Measurements from ENCODE around the gene TMEM132C.

Gene TMEM132C

DNA sequence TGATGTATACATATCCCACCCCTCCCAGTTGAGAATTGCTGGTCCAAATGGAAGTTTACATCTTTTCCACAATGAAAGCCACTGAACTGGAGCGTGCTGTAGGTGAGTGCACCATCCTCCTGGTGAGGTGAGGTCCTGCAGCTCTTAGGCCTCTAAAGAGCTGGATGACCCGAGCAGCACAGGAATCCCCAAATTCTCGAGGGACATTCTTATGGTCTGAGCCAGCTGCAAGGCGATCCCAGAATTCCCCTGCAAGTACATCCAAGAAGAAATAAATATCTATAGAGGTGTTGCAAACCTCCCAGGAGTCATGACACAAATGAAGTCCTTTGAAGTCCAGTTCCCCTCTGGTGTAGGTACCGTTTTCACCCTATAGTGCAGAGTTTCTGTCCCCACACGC, 24.0 kb downstream of the TMEM132C start:
- H3K9me3 ChIP-seq (ENCODE audit: insufficient read depth, low read length): no peaks in the 10 kb centered on the region
- no peak overlapping the region for H3K27ac ChIP-seq (ENCODE audit: low read depth, low read length)
- TF ChIP-seq, protein P1, sequence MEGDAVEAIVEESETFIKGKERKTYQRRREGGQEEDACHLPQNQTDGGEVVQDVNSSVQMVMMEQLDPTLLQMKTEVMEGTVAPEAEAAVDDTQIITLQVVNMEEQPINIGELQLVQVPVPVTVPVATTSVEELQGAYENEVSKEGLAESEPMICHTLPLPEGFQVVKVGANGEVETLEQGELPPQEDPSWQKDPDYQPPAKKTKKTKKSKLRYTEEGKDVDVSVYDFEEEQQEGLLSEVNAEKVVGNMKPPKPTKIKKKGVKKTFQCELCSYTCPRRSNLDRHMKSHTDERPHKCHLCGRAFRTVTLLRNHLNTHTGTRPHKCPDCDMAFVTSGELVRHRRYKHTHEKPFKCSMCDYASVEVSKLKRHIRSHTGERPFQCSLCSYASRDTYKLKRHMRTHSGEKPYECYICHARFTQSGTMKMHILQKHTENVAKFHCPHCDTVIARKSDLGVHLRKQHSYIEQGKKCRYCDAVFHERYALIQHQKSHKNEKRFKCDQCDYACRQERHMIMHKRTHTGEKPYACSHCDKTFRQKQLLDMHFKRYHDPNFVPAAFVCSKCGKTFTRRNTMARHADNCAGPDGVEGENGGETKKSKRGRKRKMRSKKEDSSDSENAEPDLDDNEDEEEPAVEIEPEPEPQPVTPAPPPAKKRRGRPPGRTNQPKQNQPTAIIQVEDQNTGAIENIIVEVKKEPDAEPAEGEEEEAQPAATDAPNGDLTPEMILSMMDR (IDR thresholded peaks at IDR 0.05; ENCODE audit: insufficient read depth, low read length, poor library complexity, severe bottlenecking): no peak
- no peak for TF ChIP-seq EZH2phosphoT487 (conservative IDR thresholded peaks at IDR 0.05; ENCODE audit: low read length)
- H3K79me2 ChIP-seq (ENCODE audit: insufficient read depth, low read length): no peaks in the 10 kb centered on the region
- no peak overlapping the region for H3K4me2 ChIP-seq (ENCODE audit: low read depth, low read length, poor library complexity, severe bottlenecking)
- no peak overlapping the region for H3K4me3 ChIP-seq (ENCODE audit: insufficient read depth, low read length, poor library complexity, severe bottlenecking)
- H3K36me3 ChIP-seq (ENCODE audit: low read length): no peaks in the 10 kb centered on the region
- no peak overlapping the region for H2AFZ ChIP-seq (ENCODE audit: low read depth, low read length, severe bottlenecking)
- H4K20me1 ChIP-seq (ENCODE audit: low read depth, low read length): no peaks in the 10 kb centered on the region
- H3F3A ChIP-seq (ENCODE audit: insufficient read depth): no peaks in the 10 kb centered on the region
- no peak overlapping the region for H3K9ac ChIP-seq (ENCODE audit: low read length)
- H3K27me3 ChIP-seq (ENCODE audit: low read length): no peaks in the 10 kb centered on the region
- H3K9me2 ChIP-seq (replicated peaks; ENCODE audit: insufficient read depth, low read length): no peaks in the 10 kb centered on the region

DNA sequence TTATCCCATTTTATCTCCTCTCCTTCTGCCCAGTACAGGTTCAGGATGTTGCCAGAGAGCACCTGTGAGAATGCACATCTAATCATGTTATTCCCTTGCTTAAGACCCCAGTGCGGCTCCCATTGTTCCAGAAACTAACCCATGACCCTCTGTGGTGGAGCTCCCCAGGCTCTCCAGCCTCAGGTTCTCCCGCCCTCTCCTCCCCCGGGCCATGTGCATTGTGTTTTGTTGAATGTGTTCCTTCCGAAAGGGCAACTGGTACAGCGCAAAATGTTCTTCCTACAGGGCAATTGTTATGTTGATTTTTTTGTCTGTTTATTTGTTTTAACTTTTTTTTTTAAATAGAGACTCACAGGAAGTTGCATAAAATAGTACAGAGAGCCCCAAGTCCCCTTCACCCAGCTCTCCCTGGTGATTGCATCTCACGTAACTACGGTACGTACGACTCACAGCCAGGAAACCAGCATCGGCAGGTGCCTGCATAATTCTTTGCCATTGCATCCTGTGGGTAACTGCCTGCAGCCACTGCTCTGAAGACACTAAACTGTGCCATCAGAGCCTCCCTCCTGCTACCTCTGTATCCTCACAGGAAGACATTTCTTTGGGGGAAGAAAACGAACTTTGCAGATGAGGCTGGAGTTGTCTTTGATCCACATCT, 31.2 kb downstream of the TMEM132C start:
- no peak overlapping the region for H3K4me2 ChIP-seq (ENCODE audit: low read depth, low read length, poor library complexity, severe bottlenecking)

DNA sequence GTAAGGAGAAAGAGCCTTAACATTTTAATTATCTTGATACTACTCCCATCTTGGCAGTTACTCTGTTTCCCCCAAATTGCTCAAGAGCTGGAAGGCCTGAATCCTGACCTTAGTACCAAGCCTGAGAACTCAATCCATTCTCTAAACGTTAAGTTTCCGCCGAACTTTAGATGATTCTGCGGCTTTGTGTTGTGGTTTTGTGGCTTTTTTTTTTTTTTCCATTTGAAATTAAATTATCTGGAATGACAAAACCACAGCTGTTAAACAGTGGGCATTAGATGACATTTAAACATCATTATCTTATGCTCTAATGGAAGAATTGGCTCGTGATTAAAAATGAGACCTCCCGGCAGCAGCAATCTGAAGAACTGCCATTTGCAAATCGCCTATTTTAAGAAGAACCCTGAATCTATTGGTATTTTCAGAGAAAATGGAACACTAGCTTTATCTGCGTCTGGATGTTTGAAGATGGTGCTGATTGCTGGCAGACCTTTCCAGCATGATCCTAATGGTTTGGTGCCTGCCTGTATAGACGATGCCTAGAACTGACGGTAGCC, 38.4 kb downstream of the TMEM132C start:
- H3K36me3 ChIP-seq (ENCODE audit: low read length): no peaks in the 10 kb centered on the region
- H3K9me3 ChIP-seq (ENCODE audit: insufficient read depth, low read length): no peaks in the 10 kb centered on the region
- H3K4me3 ChIP-seq (ENCODE audit: insufficient read depth, low read length, poor library complexity, severe bottlenecking): no peak overlapping the region
- TF ChIP-seq, protein P1 (IDR thresholded peaks at IDR 0.05; ENCODE audit: insufficient read depth, low read length, poor library complexity, severe bottlenecking): no peak
- TF ChIP-seq EZH2phosphoT487 (conservative IDR thresholded peaks at IDR 0.05; ENCODE audit: low read length): no peak
- H4K20me1 ChIP-seq (ENCODE audit: low read depth, low read length): no peaks in the 10 kb centered on the region
- no peak overlapping the region for H2AFZ ChIP-seq (ENCODE audit: low read depth, low read length, severe bottlenecking)
- no peak overlapping the region for H3K4me2 ChIP-seq (ENCODE audit: low read depth, low read length, poor library complexity, severe bottlenecking)
- no peaks in the 10 kb centered on the region for H3K79me2 ChIP-seq (ENCODE audit: insufficient read depth, low read length)
- no peaks in the 10 kb centered on the region for H3K9me2 ChIP-seq (replicated peaks; ENCODE audit: insufficient read depth, low read length)
- H3K27me3 ChIP-seq (ENCODE audit: low read length): no peaks in the 10 kb centered on the region
- H3K9ac ChIP-seq (ENCODE audit: low read length): no peak overlapping the region
- H3F3A ChIP-seq (ENCODE audit: insufficient read depth): no peaks in the 10 kb centered on the region
- H3K27ac ChIP-seq (ENCODE audit: low read depth, low read length): no peak overlapping the region

More for the DNA sequence above, 31.2 kb downstream of the TMEM132C start:
- no peak overlapping the region for H2AFZ ChIP-seq (ENCODE audit: low read depth, low read length, severe bottlenecking)
- H3K9me2 ChIP-seq (replicated peaks; ENCODE audit: insufficient read depth, low read length): no peaks in the 10 kb centered on the region
- H3K9ac ChIP-seq (ENCODE audit: low read length): no peak overlapping the region
- no peaks in the 10 kb centered on the region for H3K9me3 ChIP-seq (ENCODE audit: insufficient read depth, low read length)
- H4K20me1 ChIP-seq (ENCODE audit: low read depth, low read length): no peaks in the 10 kb centered on the region
- TF ChIP-seq EZH2phosphoT487 (conservative IDR thresholded peaks at IDR 0.05; ENCODE audit: low read length): no peak
- TF ChIP-seq, protein P1 (IDR thresholded peaks at IDR 0.05; ENCODE audit: insufficient read depth, low read length, poor library complexity, severe bottlenecking): no peak
- no peaks in the 10 kb centered on the region for H3K27me3 ChIP-seq (ENCODE audit: low read length)
- no peaks in the 10 kb centered on the region for H3K36me3 ChIP-seq (ENCODE audit: low read length)
- H3F3A ChIP-seq (ENCODE audit: insufficient read depth): no peaks in the 10 kb centered on the region
- H3K27ac ChIP-seq (ENCODE audit: low read depth, low read length): no peak overlapping the region
- no peaks in the 10 kb centered on the region for H3K79me2 ChIP-seq (ENCODE audit: insufficient read depth, low read length)
- H3K4me3 ChIP-seq (ENCODE audit: insufficient read depth, low read length, poor library complexity, severe bottlenecking): no peak overlapping the region
